ENCODE results near the gene GPR107.

- TF ChIP-seq CTCF (IDR thresholded peaks at IDR 0.05) (no peak), POLR2A (IDR thresholded peaks at IDR 0.05) (no peak)
These were observed 117.8 kb downstream of the GPR107 start for GRCh38 chr9:130171226-130172148.
